ENCODE measurements around the gene GPC6.

DNA sequence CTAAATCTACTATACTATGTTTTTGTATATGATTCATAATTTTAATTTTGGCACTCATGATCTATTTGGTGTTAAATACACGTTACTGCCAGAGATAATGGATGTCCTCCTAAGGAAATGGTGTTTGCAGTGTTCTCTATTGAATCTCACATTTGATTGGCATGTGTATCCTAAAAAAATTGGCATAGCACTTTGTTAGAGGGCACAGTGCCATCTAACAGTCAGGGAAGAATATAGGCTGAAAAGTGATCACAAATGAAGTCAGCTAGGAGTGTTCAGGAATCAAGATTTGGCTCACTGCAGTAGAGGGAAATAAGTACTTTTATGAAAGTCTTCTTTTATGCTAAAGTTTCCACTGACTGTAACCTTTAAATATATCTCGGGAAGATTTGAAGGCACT, 624.6 kb downstream of the GPC6 start:
- TF ChIP-seq, protein P1, sequence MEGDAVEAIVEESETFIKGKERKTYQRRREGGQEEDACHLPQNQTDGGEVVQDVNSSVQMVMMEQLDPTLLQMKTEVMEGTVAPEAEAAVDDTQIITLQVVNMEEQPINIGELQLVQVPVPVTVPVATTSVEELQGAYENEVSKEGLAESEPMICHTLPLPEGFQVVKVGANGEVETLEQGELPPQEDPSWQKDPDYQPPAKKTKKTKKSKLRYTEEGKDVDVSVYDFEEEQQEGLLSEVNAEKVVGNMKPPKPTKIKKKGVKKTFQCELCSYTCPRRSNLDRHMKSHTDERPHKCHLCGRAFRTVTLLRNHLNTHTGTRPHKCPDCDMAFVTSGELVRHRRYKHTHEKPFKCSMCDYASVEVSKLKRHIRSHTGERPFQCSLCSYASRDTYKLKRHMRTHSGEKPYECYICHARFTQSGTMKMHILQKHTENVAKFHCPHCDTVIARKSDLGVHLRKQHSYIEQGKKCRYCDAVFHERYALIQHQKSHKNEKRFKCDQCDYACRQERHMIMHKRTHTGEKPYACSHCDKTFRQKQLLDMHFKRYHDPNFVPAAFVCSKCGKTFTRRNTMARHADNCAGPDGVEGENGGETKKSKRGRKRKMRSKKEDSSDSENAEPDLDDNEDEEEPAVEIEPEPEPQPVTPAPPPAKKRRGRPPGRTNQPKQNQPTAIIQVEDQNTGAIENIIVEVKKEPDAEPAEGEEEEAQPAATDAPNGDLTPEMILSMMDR (IDR thresholded peaks at IDR 0.05): no peak
- TF ChIP-seq EP300 (IDR thresholded peaks at IDR 0.05) (no peak), POLR2A (IDR thresholded peaks at IDR 0.05) (no peak)

Measured in suprapubic skin (tissue), 3 donors.